ENCODE measurements around the gene ACE.

ACE gene

DNA sequence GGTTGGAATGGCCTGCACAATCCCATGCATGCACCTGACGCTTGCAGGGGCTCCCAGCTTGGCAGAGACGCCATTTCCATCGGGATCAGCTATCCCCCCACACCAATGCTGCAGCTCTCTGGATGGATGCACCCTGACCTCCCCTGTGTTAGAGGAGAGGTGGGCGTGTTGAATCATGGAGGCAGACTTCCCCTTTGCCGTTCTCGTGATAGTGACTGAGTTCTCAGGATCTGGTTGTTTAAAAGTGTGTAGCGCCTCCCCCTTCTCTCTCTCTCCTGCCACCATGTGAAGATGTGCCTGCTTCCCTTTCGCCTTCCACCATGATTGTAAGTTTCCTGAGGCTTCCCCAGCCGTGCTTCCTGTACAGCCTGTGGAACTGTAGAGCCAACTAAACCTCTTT is 28.5 kb downstream of the ACE start:
- in situ Hi-C loops (cut with HindIII; ENCODE audit: low pct_unique_long_range_greater_than_20kb, low sequenced_read_pairs) = no loop called here
- no peak for TF ChIP-seq JUND (IDR thresholded peaks at IDR 0.05; ENCODE audit: low read depth)
- no peak for DNase-seq (ENCODE audit: low read depth in 1 of 2, low spot score in 1 of 2)

DNA sequence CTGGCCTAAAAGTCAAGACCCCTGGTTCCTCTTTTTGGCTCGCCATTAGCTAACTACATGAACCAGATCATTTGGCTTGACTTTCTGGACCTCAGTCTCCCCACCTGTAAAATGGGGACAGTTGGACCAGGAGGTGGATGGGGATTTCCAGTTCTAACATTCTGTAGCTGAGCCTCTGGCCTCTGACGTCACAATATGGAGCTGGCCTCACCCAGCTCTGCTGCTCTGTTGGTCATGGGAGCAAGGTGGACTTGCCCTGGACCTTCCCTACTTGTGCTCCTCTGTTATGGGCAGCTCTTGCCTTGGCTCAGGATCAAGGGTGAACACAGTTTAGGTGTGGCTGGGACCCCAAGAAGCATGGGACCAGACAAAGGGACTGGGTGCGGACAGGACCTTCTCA is 29.8 kb downstream of the ACE start:
- in situ Hi-C loops (cut with HindIII; ENCODE audit: low pct_unique_long_range_greater_than_20kb, low sequenced_read_pairs) = no loop called here
- DNase-seq (ENCODE audit: low read depth in 1 of 2, low spot score in 1 of 2) = no peak
- no peak for TF ChIP-seq JUND (IDR thresholded peaks at IDR 0.05; ENCODE audit: low read depth)

DNA sequence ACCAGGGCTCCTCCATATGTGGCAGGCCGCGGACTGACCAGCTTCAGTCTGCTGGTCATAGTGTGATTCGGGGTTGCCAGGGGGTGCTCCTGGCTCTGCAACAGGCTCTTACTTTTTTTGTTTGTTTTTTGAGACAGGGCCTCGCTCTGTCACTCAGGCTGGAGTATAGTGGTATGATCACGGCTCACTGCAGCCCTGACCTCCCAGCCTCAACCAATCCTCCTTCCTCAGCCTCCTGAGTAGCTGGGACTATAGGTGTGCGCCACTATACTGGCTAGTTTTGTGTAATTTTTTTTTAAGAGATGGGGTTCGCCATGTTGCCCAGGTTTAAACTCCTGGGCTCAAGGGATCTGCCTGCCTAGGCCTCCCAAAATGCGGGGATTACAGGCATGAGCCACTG is 34.5 kb downstream of the ACE start:
- no peak for DNase-seq (ENCODE audit: low read depth in 1 of 2, low spot score in 1 of 2)
- TF ChIP-seq JUND (IDR thresholded peaks at IDR 0.05; ENCODE audit: low read depth) = no peak
- in situ Hi-C loops (cut with HindIII; ENCODE audit: low pct_unique_long_range_greater_than_20kb, low sequenced_read_pairs) = no loop called here

DNA sequence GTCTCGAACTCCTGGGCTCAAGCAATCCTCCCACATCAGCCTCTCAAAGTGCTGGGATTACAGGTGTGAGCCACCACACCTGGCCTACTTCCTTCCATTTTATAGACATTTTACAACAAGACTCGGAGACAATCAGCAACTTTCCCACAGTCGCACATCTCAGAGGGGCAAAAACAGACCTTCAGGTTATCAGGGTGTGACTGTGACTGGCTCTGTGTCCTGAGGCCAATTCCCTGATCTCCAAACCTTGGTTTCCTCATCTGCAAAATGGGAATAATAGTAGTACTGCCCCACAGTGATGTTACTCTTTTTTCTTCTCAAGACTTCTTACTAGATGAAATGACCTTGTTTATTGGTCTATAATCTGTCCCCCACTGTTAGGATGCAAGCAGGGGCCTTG is 35.5 kb downstream of the ACE start:
- TF ChIP-seq JUND (IDR thresholded peaks at IDR 0.05; ENCODE audit: low read depth) = no peak
- no peak for DNase-seq (ENCODE audit: low read depth in 1 of 2, low spot score in 1 of 2)
- in situ Hi-C loops (cut with HindIII; ENCODE audit: low pct_unique_long_range_greater_than_20kb, low sequenced_read_pairs) = no loop called here

DNA sequence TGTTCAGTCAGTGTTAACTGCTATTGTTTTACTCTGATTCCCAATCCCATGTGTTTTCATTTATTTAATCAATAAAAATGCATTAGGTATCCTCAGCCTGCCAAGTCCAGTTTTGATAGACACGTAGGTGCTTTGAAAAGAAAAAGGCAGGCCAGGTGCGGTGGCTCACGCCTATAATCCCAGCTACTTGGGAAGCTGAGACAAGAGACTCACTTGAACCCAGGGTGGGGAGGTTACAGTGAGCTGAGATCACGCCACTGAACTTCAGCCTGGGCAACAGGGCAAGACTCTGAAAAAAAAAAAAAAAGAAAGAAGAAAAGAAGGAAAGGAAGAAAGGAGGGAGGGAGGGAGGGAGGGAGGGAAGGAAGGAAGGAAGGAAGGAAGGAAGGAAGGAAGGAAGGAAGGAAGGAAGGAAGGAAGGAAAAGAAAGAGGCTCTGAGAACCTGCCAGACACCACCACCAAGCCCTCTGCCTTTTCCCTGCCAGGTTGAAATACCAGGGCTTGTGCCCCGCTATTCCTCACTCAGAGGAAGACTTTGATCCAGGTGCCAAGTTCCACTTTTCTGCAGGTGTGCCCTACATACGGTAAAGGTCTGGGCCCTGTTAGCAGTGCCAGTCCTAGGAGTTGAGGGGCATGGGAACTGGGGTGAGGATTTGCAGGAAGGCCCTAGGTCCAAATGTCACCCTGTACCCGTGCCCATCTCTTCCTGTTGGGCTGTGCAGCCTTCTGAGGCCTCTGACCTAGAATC is 36.2 kb downstream of the ACE start:
- DNase-seq (ENCODE audit: low read depth in 1 of 2, low spot score in 1 of 2) = no peak
- no peak for TF ChIP-seq JUND (IDR thresholded peaks at IDR 0.05; ENCODE audit: low read depth)
- in situ Hi-C loops (cut with HindIII; ENCODE audit: low pct_unique_long_range_greater_than_20kb, low sequenced_read_pairs) = no loop called here

DNA sequence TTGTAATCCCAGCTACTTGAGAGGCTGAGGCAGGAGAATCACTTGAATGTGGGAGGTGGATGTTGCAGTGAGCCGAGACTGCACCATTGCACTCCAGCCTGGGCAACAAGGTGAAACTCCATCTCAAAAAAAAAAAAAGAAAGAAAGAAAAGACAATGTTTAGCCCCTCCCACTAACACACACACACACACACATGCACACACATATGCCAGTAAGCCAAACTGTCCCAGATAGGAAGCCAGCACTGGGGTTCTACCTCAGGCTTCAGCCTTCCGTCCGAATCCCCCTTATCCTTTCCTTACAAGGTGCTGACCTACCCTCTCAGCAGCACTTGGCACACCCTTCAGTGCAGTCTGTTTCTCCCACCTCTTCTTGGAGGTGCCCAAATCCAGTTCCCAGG is 37.6 kb downstream of the ACE start:
- no peak for DNase-seq (ENCODE audit: low read depth in 1 of 2, low spot score in 1 of 2)
- TF ChIP-seq JUND (IDR thresholded peaks at IDR 0.05; ENCODE audit: low read depth) = no peak
- in situ Hi-C loops (cut with HindIII; ENCODE audit: low pct_unique_long_range_greater_than_20kb, low sequenced_read_pairs) = no loop called here

DNA sequence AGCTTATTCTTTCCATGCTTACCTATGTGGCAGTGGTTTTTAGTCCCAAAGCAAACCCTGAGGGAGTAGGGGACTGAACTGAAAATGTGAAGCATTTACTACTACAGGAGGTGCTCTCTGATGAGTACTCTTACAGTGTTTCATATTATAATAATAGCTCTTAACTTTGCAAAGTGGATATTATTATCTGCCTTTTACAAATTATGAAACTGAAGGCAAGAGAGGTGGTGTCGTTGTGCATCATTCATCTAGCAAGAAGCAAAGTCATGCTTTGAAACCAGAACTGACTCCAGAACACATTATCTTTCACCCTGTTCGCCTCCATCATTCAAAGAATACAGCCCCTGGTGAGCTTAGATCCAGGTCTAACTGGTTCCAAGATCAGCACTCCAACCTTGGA is 38.1 kb downstream of the ACE start:
- no peak for DNase-seq (ENCODE audit: low read depth in 1 of 2, low spot score in 1 of 2)
- in situ Hi-C loops (cut with HindIII; ENCODE audit: low pct_unique_long_range_greater_than_20kb, low sequenced_read_pairs) = no loop called here
- TF ChIP-seq JUND (IDR thresholded peaks at IDR 0.05; ENCODE audit: low read depth) = no peak

GRCh38 chr17:63515426-63515825 is 38.6 kb downstream of the ACE start:
- DNase-seq (ENCODE audit: low read depth in 1 of 2, low spot score in 1 of 2) = no peak
- in situ Hi-C loops (cut with HindIII; ENCODE audit: low pct_unique_long_range_greater_than_20kb, low sequenced_read_pairs) = no loop called here
- TF ChIP-seq JUND (IDR thresholded peaks at IDR 0.05; ENCODE audit: low read depth) = no peak

DNA sequence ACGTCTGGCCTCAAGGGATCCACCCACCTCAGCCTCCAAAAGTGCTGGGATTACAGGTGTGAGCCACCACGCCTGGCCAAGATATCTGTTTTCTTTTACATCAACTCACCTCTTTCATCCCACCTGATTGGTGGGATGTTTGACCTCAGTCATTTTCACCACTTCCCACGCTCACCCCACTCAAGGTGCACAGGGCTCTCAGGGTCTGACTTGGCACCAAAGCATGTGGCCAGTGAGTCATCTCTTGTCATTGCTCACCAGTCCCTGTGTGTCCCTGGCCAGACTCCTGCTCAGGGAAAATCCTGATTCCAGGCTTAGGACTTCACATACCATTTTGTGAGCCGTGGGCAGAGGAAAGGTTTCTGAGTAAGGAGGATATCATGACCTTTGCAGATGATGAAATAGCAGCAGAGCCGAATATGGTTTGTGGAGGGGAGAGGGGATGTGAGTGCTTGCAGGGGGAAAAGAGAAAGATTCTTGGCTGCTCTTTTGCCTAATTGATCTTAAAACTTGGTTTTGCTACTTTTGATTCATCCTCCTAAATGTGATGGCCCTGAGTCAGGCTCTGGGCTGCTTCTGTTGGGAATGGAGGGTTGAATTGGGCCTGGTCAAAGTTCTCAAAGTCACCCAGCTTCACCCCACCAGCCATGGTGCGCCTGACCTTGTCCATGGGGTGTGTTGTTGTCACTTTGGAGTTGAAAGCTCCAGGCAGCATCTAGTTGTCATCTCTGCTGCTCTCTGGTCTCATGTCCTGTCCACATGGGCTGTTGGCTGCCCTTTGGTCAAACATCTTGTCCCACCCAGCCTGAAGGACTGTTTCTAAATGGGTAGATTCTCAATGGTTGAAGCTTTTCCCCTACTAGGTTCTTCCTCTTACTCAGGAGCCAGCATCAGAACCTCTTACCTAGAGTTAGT is 40.3 kb downstream of the ACE start:
- TF ChIP-seq JUND (IDR thresholded peaks at IDR 0.05; ENCODE audit: low read depth) = no peak
- no peak for DNase-seq (ENCODE audit: low read depth in 1 of 2, low spot score in 1 of 2)
- in situ Hi-C loops (cut with HindIII; ENCODE audit: low pct_unique_long_range_greater_than_20kb, low sequenced_read_pairs) = no loop called here

- TF ChIP-seq JUND (IDR thresholded peaks at IDR 0.05; ENCODE audit: low read depth) = no peak
- DNase-seq (ENCODE audit: low read depth in 1 of 2, low spot score in 1 of 2) = no peak
- in situ Hi-C loops (cut with HindIII; ENCODE audit: low pct_unique_long_range_greater_than_20kb, low sequenced_read_pairs) = no loop called here
Observed at GRCh38 chr17:63517825-63518534, 41.1 kb downstream of the ACE start.

DNA sequence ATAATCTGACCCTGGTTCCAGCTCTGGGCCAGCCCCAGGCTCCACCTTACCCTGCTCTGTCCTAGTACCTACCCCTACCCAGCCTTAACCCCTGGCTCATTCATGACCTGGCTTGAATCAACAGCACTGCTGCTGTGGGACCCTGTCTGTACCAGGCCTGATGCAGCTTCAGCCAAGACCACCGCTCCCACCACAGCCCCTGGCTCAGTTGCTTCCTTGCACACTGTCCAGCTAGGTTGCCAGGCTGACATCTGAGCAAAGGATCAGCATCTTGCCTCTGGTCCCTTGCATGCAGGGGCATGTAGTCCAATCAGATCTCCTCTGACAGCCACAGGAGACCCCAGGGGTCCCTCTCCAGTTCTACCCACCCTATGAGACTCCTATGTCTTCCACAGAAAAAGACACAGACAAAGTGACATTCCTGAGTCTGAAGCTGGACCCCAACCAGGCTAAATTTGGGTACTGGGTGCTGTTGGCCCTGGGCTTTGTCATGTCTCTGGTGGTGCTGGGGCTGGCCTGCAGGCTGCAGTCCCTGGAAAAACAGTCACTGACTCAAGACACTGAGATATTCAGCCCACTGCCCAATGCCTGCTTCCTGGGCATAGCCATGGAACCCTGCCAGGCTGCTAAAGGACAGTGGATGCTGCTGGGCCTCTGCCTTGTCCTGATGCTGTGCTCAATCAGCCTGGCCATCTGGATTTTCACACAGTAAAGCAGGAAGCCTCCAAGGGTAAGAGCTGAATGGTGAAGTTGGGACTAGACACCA is 42.4 kb downstream of the ACE start:
- in situ Hi-C loops (cut with HindIII; ENCODE audit: low pct_unique_long_range_greater_than_20kb, low sequenced_read_pairs) = no loop called here
- no peak for TF ChIP-seq JUND (IDR thresholded peaks at IDR 0.05; ENCODE audit: low read depth)
- no peak for DNase-seq (ENCODE audit: low read depth in 1 of 2, low spot score in 1 of 2)
